K562 (cell line): Measurements from ENCODE around the gene GLB1L. TPM values are rescaled to one million over a fixed set of nuclear protein-coding genes. Genes with fewer than 3 reads are reported as not detected.

Experiments
- CBX3 ChIP-seq, 2 experiments: IDR thresholded peaks; 1 replicate in 1 of 2; 2 replicates in 1 of 2; pipeline ENCODE4 v1.6.1; 2012; ENCODE audit warnings: inconsistent platforms in 2 of 2, low read length in 2 of 2, borderline replicate concordance in 1 of 2, control low read depth in 1 of 2
- CREB1 ChIP-seq, 2 experiments: sonication (generic) in 1 of 2; formaldehyde crosslinking in 1 of 2; IDR thresholded peaks; 2 replicates each; pipeline versions ENCODE4 v1.6.1 to v1.8.0; 2012 to 2022; ENCODE audit warnings: inconsistent platforms in 1 of 2, mild to moderate bottlenecking in 1 of 2, missing genetic modification reagents in 1 of 2, moderate library complexity in 1 of 2
- CREM ChIP-seq: IDR thresholded peaks from 2 replicates; pipeline ENCODE4 v1.6.1; 2014; ENCODE audit warnings: antibody characterized with exemption, low read depth
- DPF2 ChIP-seq: fragments of 450-650 bp; IDR thresholded peaks from 2 replicates; pipeline ENCODE4 v1.6.1; 2016
- ETV5 ChIP-seq: sonication (generic); formaldehyde crosslinking; IDR thresholded peaks from 2 replicates; pipeline ENCODE4 v1.4.0; 2020; ENCODE audit warnings: low read depth, mild to moderate bottlenecking, missing genetic modification reagents
- HSF4 ChIP-seq: fragments of 250-450 bp; sonication (Bioruptor Pico); IDR thresholded peaks from 2 replicates; pipeline ENCODE4 v2.1.2; 2022; ENCODE audit warnings: mild to moderate bottlenecking, moderate library complexity, borderline replicate concordance
- KLF1 ChIP-seq: fragments of 450-650 bp; IDR thresholded peaks from 2 replicates; pipeline ENCODE4 v1.6.1; 2016; ENCODE audit warnings: missing genetic modification characterization, missing compliant biosample characterization
- NR0B1 ChIP-seq: fragments of 450-650 bp; IDR thresholded peaks from one replicate; pipeline ENCODE4 v1.6.1; 2018; ENCODE audit warnings: mild to moderate bottlenecking, moderate library complexity; ENCODE audit not compliant: partially characterized antibody
- SRSF7 ChIP-seq: fragments of 200-400 bp; formaldehyde crosslinking; optimal IDR thresholded peaks from 2 replicates; pipeline ENCODE3; 2017; ENCODE audit warnings: mild to moderate bottlenecking, low read depth, low read length
- STAT6 ChIP-seq: sonication (generic); formaldehyde crosslinking; IDR thresholded peaks from 2 replicates; pipeline ENCODE4 v1.8.1; 2023; ENCODE audit warnings: mild to moderate bottlenecking, missing genetic modification reagents
- TBP ChIP-seq: optimal IDR thresholded peaks from 2 replicates; pipeline ENCODE3; 2011; ENCODE audit warnings: low read depth, low read length, improper control_type of control experiment
- ZNF407 ChIP-seq: fragments of 450-650 bp; IDR thresholded peaks from 2 replicates; pipeline ENCODE4 v1.6.1; 2016; ENCODE audit warnings: low read depth
- polyA plus RNA-seq, 8 experiments: library from polyadenylated mRNA; depleted of rRNA in 4 of 8; stranded (reverse) in 5 of 8; unstranded in 3 of 8; fragments of >200 nt; fragmentation: Nextera tagmentation in 2 of 8; fragmentation: Illumina TruSeq in 1 of 8; extraction: Ambion mirVana in 2 of 8; extraction: Trizol in 1 of 8; gene quantifications; 2 replicates each; pipeline versions ENCODE4 v1.2.1 to v1.2.3, GENCODE V29; 2011 to 2014; ENCODE audit warnings: inconsistent platforms in 1 of 8, missing spikeins in 1 of 8
- total RNA-seq, 7 experiments: library from RNA; depleted of rRNA in 6 of 7; stranded (reverse); fragments of >200 nt in 6 of 7; fragmentation: Illumina TruSeq in 2 of 7; extraction: Trizol in 2 of 7; gene quantifications; 2 replicates each; pipeline versions ENCODE4 v1.2.1 to v1.2.3, GENCODE V29; 2011 to 2021; ENCODE audit warnings: low replicate concordance in 1 of 7
- TF ChIP-seq, protein P1 (sequence below): fragments of 200-800 bp; sonication (Bioruptor generic); IDR thresholded peaks from 2 replicates; pipeline ENCODE4 v1.6.1; 2017; ENCODE audit warnings: missing genetic modification characterization, missing compliant biosample characterization

The GLB1L gene
- total and polyA plus RNA-seq, 9 of the 15 experiments (the other 6 are each of a cell fraction or from before 2014, with no cell fraction given): 0.42 to 2.9 (median 2.5) TPM

- TF ChIP-seq, protein P1, sequence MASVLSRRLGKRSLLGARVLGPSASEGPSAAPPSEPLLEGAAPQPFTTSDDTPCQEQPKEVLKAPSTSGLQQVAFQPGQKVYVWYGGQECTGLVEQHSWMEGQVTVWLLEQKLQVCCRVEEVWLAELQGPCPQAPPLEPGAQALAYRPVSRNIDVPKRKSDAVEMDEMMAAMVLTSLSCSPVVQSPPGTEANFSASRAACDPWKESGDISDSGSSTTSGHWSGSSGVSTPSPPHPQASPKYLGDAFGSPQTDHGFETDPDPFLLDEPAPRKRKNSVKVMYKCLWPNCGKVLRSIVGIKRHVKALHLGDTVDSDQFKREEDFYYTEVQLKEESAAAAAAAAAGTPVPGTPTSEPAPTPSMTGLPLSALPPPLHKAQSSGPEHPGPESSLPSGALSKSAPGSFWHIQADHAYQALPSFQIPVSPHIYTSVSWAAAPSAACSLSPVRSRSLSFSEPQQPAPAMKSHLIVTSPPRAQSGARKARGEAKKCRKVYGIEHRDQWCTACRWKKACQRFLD (CRISPR knock-in tag): peak; percentile 93
- TF ChIP-seq STAT6 (CRISPR knock-in tag) (no peak), CREM (peak; percentile 93), ETV5 (no peak), DPF2 (0 out of 2 replicates have a peak, but pooled peaks have one; percentile 23), CBX3 (IDR thresholded peaks at IDR 0.05; ENCODE audit: borderline replicate concordance in 1 of 2, low read length in 2 of 2) (0 out of 3 replicates have a peak, but pooled peaks of 1 of the 2 experiments have one; percentile 27), SRSF7 (no peak), ZNF407 (peak; percentile 95), TBP (peak; percentile 78), NR0B1 (no peak), KLF1 (tag) (peak; percentile 88), CREB1 (IDR thresholded peaks at IDR 0.05) (peak; percentile 88), CREB1 (CRISPR knock-in tag; IDR thresholded peaks at IDR 0.05) (peak; percentile 86), HSF4 (CRISPR knock-in tag) (no peak; the same call in 1 of the 2 replicates)
Observed at GRCh38 chr2:219229305-219230058, 15.8 kb downstream of the GLB1L start, which contains the start of the genes ANKZF1 and ATG9A (continued).
